ENCODE data around the gene MTUS2.

MTUS2 gene

GRCh38 chr13:29402166-29402636 lies 582.1 kb downstream of the MTUS2 start:
- DNase-seq (ENCODE audit: low spot score): no peak

GRCh38 chr13:29405401-29405800 lies 585.3 kb downstream of the MTUS2 start:
- DNase-seq (ENCODE audit: low spot score): no peak

GRCh38 chr13:29411481-29411880 lies 591.3 kb downstream of the MTUS2 start:
- no peak for DNase-seq (ENCODE audit: low spot score)

GRCh38 chr13:29418026-29418425 lies 597.9 kb downstream of the MTUS2 start:
- DNase-seq (ENCODE audit: low spot score): no peak

GRCh38 chr13:29421118-29421517 lies 601.0 kb downstream of the MTUS2 start:
- no peak for DNase-seq (ENCODE audit: low spot score)

GRCh38 chr13:29422015-29422414 lies 601.9 kb downstream of the MTUS2 start:
- DNase-seq (ENCODE audit: low spot score): no peak

GRCh38 chr13:29423050-29423449 lies 602.9 kb downstream of the MTUS2 start:
- DNase-seq (ENCODE audit: low spot score): no peak

GRCh38 chr13:29427937-29428309 lies 607.8 kb downstream of the MTUS2 start:
- no peak for DNase-seq (ENCODE audit: low spot score)

- no peak for DNase-seq (ENCODE audit: low spot score)
These were observed 608.4 kb downstream of the MTUS2 start for GRCh38 chr13:29428310-29429181.

GRCh38 chr13:29429286-29429900 lies 609.3 kb downstream of the MTUS2 start:
- no peak for DNase-seq (ENCODE audit: low spot score)

GRCh38 chr13:29434217-29434945 lies 614.2 kb downstream of the MTUS2 start:
- DNase-seq (ENCODE audit: low spot score): no peak

- no peak for DNase-seq (ENCODE audit: low spot score)
These were observed 615.2 kb downstream of the MTUS2 start for GRCh38 chr13:29435125-29435911.

GRCh38 chr13:29436291-29436690 lies 616.2 kb downstream of the MTUS2 start:
- DNase-seq (ENCODE audit: low spot score): no peak

- no peak for DNase-seq (ENCODE audit: low spot score)
These were observed 616.7 kb downstream of the MTUS2 start for GRCh38 chr13:29436721-29437280.

- DNase-seq (ENCODE audit: low spot score): no peak
These were observed 618.6 kb downstream of the MTUS2 start for GRCh38 chr13:29438769-29439168.

- DNase-seq (ENCODE audit: low spot score): no peak
These were observed 619.7 kb downstream of the MTUS2 start for GRCh38 chr13:29439601-29440388.

GRCh38 chr13:29441306-29441705 lies 621.2 kb downstream of the MTUS2 start:
- DNase-seq (ENCODE audit: low spot score): no peak

GRCh38 chr13:29446016-29446415 lies 625.9 kb downstream of the MTUS2 start:
- DNase-seq (ENCODE audit: low spot score): no peak

- DNase-seq (ENCODE audit: low spot score): no peak
These were observed 628.0 kb downstream of the MTUS2 start for GRCh38 chr13:29448174-29448573.

GRCh38 chr13:29449726-29450125 lies 629.6 kb downstream of the MTUS2 start:
- no peak for DNase-seq (ENCODE audit: low spot score)

- no peak for DNase-seq (ENCODE audit: low spot score)
These were observed 631.8 kb downstream of the MTUS2 start for GRCh38 chr13:29451976-29452375.
